SK-N-SH treated with all-trans-retinoic acid at 6 μM for 48 hours (cell line): Measurements from ENCODE around the gene SLC26A1.

ENCODE experiments used
- ATAC-seq: fragments of 200-7000 bp; cut with Tn5 transposase; 3 replicates; pipeline ENCODE4 v1.9.1; 2020; ENCODE audit warnings: mild to moderate bottlenecking, moderate library complexity
- ARNTL ChIP-seq: fragments of 450-650 bp; formaldehyde crosslinking; IDR thresholded peaks from 2 replicates; pipeline ENCODE4 v1.5.0; 2020; ENCODE audit warnings: low read depth, mild to moderate bottlenecking, moderate library complexity, borderline replicate concordance
- BACH2 ChIP-seq: fragments of 250-450 bp; sonication (Bioruptor Pico); IDR thresholded peaks from 2 replicates; pipeline ENCODE4 v1.9.0; 2021; ENCODE audit warnings: mild to moderate bottlenecking, borderline replicate concordance
- CSDC2 ChIP-seq: fragments of 250-450 bp; sonication (Bioruptor Pico); IDR thresholded peaks from 2 replicates; pipeline ENCODE4 v1.5.0; 2020; ENCODE audit warnings: mild to moderate bottlenecking, moderate library complexity
- ISL1 ChIP-seq: fragments of 250-450 bp; sonication (Bioruptor Pico); IDR thresholded peaks from 2 replicates; pipeline ENCODE4 v2.1.2; 2022; ENCODE audit warnings: mild to moderate bottlenecking, moderate library complexity
- PPARA ChIP-seq: fragments of 250-450 bp; sonication (Bioruptor Pico); IDR thresholded peaks from 2 replicates; pipeline ENCODE4 v1.5.0; 2020; ENCODE audit warnings: mild to moderate bottlenecking, borderline replicate concordance
- RARB ChIP-seq: fragments of 250-450 bp; sonication (Bioruptor Pico); IDR thresholded peaks from 2 replicates; pipeline ENCODE4 v1.8.0; 2021; ENCODE audit warnings: mild to moderate bottlenecking, moderate library complexity
- SNAI2 ChIP-seq: fragments of 250-450 bp; sonication (Bioruptor Pico); IDR thresholded peaks from 2 replicates; pipeline ENCODE4 v1.5.0; 2020; ENCODE audit warnings: mild to moderate bottlenecking, moderate library complexity
- TCF4 ChIP-seq: fragments of 250-450 bp; sonication (Bioruptor Pico); IDR thresholded peaks from 2 replicates; pipeline ENCODE4 v1.8.0; 2021; ENCODE audit warnings: mild to moderate bottlenecking, moderate library complexity, borderline replicate concordance
- TOX ChIP-seq: fragments of 250-450 bp; sonication (Bioruptor Pico); IDR thresholded peaks from 2 replicates; pipeline ENCODE4 v1.8.0; 2021; ENCODE audit warnings: mild to moderate bottlenecking, moderate library complexity, borderline replicate concordance
- ZC3H10 ChIP-seq: fragments of 250-450 bp; sonication (Bioruptor Pico); IDR thresholded peaks from 2 replicates; pipeline ENCODE4 v1.5.1; 2021; ENCODE audit warnings: mild to moderate bottlenecking, moderate library complexity
- ZFP30 ChIP-seq: fragments of 450-650 bp; formaldehyde crosslinking; IDR thresholded peaks from 2 replicates; pipeline ENCODE4 v1.5.0; 2022; ENCODE audit warnings: mild to moderate bottlenecking, moderate library complexity
- ZNF565 ChIP-seq: fragments of 450-650 bp; formaldehyde crosslinking; conservative IDR thresholded peaks from 2 replicates; pipeline ENCODE4 v1.5.0; 2020; ENCODE audit warnings: low read depth, mild to moderate bottlenecking, moderate library complexity
- ZNF70 ChIP-seq: fragments of 450-650 bp; formaldehyde crosslinking; IDR thresholded peaks from 2 replicates; pipeline ENCODE4 v1.5.0; 2020; ENCODE audit warnings: mild to moderate bottlenecking, moderate library complexity
- ZNF8 ChIP-seq: fragments of 450-650 bp; formaldehyde crosslinking; IDR thresholded peaks from 2 replicates; pipeline ENCODE4 v1.5.0; 2020; ENCODE audit warnings: mild to moderate bottlenecking, moderate library complexity
- TF ChIP-seq, protein P1 (sequence below): fragments of 250-450 bp; sonication (Bioruptor Pico); IDR thresholded peaks from 2 replicates; pipeline ENCODE4 v1.5.0; 2020; ENCODE audit warnings: mild to moderate bottlenecking, moderate library complexity
- TF ChIP-seq, protein P2 (sequence below): fragments of 250-450 bp; sonication (Bioruptor Pico); IDR thresholded peaks from 2 replicates; pipeline ENCODE4 v1.5.1; 2021; ENCODE audit warnings: mild to moderate bottlenecking, moderate library complexity
- TF ChIP-seq, protein P3 (sequence below): fragments of 250-450 bp; sonication (Bioruptor Pico); IDR thresholded peaks from 2 replicates; pipeline ENCODE4 v1.8.0; 2020; ENCODE audit warnings: mild to moderate bottlenecking, moderate library complexity, borderline replicate concordance
- TF ChIP-seq, protein P4 (sequence below): fragments of 250-450 bp; sonication (Bioruptor Pico); IDR thresholded peaks from 2 replicates; pipeline ENCODE4 v1.8.0; 2021; ENCODE audit warnings: low read depth, mild to moderate bottlenecking, moderate library complexity, borderline replicate concordance
- TF ChIP-seq, protein P5 (sequence below): fragments of 250-450 bp; sonication (Bioruptor Pico); IDR thresholded peaks from 2 replicates; pipeline ENCODE4 v1.5.1; 2020; ENCODE audit warnings: low read depth, mild to moderate bottlenecking, moderate library complexity

Gene SLC26A1

DNA sequence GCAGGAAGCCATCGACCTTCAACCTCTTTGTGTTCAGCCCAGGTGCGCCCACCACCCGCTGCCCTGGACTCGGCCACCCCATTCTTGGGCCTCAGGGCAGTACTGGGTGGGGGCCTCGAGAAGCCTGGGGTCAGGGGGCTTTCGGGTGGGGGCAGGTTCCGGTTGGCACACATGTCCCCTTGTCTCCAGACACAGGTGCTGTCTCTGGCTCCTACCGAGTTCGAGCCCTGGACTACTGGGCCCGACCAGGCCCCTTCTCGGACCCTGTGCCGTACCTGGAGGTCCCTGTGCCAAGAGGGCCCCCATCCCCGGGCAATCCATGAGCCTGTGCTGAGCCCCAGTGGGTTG, 10.8 kb upstream of the SLC26A1 start (continued):
- TF ChIP-seq, protein P1, sequence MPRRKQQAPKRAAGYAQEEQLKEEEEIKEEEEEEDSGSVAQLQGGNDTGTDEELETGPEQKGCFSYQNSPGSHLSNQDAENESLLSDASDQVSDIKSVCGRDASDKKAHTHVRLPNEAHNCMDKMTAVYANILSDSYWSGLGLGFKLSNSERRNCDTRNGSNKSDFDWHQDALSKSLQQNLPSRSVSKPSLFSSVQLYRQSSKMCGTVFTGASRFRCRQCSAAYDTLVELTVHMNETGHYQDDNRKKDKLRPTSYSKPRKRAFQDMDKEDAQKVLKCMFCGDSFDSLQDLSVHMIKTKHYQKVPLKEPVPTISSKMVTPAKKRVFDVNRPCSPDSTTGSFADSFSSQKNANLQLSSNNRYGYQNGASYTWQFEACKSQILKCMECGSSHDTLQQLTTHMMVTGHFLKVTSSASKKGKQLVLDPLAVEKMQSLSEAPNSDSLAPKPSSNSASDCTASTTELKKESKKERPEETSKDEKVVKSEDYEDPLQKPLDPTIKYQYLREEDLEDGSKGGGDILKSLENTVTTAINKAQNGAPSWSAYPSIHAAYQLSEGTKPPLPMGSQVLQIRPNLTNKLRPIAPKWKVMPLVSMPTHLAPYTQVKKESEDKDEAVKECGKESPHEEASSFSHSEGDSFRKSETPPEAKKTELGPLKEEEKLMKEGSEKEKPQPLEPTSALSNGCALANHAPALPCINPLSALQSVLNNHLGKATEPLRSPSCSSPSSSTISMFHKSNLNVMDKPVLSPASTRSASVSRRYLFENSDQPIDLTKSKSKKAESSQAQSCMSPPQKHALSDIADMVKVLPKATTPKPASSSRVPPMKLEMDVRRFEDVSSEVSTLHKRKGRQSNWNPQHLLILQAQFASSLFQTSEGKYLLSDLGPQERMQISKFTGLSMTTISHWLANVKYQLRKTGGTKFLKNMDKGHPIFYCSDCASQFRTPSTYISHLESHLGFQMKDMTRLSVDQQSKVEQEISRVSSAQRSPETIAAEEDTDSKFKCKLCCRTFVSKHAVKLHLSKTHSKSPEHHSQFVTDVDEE (CRISPR knock-in tag), result no peak
- no peak for TF ChIP-seq ZFP30 (CRISPR knock-in tag)
- no peak for TF ChIP-seq PPARA (CRISPR knock-in tag)

DNA sequence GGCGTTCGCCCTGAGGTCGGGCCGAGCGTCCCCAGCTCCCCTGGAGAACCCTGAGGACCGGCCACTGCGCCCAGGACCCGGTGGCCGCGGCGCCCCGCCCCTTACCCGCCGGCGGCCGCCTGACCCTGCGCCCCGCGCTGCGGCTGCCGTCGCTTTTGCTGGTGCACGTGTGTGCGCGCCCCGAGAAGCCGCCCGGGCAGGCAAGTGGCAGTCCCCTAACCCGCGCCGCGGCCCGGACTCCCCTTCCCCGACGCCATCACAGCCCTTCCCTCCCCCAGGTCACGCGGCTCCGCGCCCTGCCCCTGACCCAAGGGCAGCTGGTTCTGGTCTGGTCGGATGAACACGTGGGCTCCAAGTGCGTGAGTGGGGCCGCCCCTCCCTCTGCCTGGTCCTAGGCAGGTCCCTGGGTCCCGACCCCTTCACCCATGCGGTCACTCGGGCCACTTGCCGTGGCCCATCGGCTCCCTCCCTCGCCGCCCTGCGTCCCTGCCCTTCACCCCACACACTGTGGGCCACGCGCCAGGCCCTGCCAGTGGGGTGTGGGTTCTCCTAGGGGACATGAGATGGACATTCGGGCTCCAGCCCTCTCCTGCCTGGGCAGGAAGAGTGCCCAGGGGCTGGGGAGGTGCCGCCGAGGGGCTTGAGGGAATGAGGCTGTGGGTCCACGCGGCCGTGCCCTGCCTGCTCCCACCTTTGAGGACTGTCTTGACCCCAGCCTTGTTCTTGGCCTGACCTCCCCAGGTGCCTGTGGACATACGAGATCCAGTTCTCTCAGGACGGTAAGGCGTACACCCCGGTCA, 10.3 kb upstream of the SLC26A1 start:
- no peak for ATAC-seq
- no peak for TF ChIP-seq BACH2 (CRISPR knock-in tag)
- TF ChIP-seq, all 23 proteins: peak for 0

DNA sequence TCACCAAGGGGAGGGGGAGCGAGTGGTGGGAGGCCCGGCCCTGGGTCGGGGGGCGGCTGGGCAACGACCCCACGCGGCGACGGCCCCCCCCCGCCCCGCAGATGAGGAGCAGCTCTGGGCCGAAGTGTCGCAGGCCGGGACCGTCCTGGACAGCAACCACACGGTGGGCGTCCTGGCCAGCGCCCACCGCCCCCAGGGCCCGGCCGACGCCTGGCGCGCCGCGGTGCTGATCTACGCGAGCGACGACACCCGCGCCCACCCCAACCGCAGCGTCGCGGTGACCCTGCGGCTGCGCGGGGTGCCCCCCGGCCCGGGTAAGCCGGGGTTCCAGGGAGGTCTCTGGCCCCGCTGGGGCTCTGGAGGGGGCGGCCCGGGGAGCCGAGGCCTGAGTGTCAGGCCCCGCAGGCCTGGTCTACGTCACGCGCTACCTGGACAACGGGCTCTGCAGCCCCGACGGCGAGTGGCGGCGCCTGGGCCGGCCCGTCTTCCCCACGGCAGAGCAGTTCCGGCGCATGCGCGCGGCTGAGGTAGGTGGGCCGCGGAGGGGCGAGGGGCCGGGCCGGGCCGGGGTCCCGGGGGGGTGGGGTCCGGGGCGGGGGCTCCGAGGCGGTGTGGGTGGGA, 9.5 kb upstream of the SLC26A1 start:
- no peak for TF ChIP-seq ZC3H10 (CRISPR knock-in tag)
- TF ChIP-seq PPARA (CRISPR knock-in tag), result no peak
- ATAC-seq, result no peak

DNA sequence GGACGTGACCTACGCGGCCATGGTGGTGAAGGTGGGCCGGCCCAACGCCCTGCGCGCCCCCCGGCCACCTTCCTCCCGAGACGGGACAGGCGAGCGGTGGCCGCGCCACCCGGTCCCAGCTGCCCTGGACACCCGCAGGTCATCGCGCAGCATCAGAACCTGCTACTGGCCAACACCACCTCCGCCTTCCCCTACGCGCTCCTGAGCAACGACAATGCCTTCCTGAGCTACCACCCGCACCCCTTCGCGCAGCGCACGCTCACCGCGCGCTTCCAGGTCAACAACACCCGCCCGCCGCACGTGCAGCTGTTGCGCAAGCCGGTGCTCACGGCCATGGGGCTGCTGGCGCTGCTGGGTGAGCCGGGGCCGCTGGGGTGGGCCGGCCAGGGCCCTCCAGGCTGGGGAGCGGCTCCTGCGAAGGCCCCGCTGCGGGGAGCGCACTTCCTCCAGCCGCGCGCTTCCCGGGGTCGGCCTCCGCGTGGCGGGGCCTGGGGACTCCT, 9.0 kb upstream of the SLC26A1 start:
- ATAC-seq, result no peak; the same call in 2 of the 3 replicates
- TF ChIP-seq ISL1 (CRISPR knock-in tag) (no peak), CSDC2 (CRISPR knock-in tag) (no peak), ZC3H10 (CRISPR knock-in tag) (no peak), TOX (CRISPR knock-in tag) (no peak), BACH2 (CRISPR knock-in tag) (no peak), ZNF565 (CRISPR knock-in tag) (no peak), ZNF8 (CRISPR knock-in tag) (no peak), ZNF70 (CRISPR knock-in tag) (no peak), ARNTL (no peak)
- TF ChIP-seq, protein P2, sequence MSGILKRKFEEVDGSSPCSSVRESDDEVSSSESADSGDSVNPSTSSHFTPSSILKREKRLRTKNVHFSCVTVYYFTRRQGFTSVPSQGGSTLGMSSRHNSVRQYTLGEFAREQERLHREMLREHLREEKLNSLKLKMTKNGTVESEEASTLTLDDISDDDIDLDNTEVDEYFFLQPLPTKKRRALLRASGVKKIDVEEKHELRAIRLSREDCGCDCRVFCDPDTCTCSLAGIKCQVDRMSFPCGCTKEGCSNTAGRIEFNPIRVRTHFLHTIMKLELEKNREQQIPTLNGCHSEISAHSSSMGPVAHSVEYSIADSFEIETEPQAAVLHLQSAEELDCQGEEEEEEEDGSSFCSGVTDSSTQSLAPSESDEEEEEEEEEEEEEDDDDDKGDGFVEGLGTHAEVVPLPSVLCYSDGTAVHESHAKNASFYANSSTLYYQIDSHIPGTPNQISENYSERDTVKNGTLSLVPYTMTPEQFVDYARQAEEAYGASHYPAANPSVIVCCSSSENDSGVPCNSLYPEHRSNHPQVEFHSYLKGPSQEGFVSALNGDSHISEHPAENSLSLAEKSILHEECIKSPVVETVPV (CRISPR knock-in tag), result no peak
- TF ChIP-seq, protein P3, sequence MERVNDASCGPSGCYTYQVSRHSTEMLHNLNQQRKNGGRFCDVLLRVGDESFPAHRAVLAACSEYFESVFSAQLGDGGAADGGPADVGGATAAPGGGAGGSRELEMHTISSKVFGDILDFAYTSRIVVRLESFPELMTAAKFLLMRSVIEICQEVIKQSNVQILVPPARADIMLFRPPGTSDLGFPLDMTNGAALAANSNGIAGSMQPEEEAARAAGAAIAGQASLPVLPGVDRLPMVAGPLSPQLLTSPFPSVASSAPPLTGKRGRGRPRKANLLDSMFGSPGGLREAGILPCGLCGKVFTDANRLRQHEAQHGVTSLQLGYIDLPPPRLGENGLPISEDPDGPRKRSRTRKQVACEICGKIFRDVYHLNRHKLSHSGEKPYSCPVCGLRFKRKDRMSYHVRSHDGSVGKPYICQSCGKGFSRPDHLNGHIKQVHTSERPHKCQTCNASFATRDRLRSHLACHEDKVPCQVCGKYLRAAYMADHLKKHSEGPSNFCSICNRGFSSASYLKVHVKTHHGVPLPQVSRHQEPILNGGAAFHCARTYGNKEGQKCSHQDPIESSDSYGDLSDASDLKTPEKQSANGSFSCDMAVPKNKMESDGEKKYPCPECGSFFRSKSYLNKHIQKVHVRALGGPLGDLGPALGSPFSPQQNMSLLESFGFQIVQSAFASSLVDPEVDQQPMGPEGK (CRISPR knock-in tag), result no peak

DNA sequence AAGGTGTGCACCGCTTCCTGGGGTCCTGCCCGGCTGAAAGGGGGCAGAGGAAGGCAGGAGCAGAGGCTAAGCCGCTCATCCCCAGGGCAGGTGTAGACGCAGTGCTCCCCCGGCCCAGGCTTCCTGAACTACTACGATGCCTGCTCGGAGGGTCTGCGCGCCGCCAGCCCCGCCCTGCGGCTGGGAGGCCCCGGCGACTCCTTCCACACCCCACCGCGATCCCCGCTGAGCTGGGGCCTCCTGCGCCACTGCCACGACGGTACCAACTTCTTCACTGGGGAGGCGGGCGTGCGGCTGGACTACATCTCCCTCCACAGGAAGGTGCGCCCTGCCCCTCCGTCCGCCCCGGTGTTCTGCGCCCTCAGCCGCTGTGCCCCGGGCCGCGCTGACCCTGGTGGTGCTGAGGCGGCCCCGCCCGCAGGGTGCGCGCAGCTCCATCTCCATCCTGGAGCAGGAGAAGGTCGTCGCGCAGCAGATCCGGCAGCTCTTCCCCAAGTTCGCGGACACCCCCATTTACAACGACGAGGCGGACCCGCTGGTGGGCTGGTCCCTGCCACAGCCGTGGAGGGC, 8.4 kb upstream of the SLC26A1 start:
- TF ChIP-seq ZNF565 (CRISPR knock-in tag) (no peak), TCF4 (no peak), BACH2 (CRISPR knock-in tag) (no peak), SNAI2 (CRISPR knock-in tag) (no peak), ZFP30 (CRISPR knock-in tag) (no peak), ZNF70 (CRISPR knock-in tag) (no peak), RARB (CRISPR knock-in tag) (no peak), ARNTL (no peak)
- TF ChIP-seq, protein P4, sequence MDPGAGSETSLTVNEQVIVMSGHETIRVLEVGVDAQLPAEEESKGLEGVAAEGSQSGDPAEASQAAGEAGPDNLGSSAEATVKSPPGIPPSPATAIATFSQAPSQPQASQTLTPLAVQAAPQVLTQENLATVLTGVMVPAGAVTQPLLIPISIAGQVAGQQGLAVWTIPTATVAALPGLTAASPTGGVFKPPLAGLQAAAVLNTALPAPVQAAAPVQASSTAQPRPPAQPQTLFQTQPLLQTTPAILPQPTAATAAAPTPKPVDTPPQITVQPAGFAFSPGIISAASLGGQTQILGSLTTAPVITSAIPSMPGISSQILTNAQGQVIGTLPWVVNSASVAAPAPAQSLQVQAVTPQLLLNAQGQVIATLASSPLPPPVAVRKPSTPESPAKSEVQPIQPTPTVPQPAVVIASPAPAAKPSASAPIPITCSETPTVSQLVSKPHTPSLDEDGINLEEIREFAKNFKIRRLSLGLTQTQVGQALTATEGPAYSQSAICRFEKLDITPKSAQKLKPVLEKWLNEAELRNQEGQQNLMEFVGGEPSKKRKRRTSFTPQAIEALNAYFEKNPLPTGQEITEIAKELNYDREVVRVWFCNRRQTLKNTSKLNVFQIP (CRISPR knock-in tag), result no peak
- TF ChIP-seq, protein P5, sequence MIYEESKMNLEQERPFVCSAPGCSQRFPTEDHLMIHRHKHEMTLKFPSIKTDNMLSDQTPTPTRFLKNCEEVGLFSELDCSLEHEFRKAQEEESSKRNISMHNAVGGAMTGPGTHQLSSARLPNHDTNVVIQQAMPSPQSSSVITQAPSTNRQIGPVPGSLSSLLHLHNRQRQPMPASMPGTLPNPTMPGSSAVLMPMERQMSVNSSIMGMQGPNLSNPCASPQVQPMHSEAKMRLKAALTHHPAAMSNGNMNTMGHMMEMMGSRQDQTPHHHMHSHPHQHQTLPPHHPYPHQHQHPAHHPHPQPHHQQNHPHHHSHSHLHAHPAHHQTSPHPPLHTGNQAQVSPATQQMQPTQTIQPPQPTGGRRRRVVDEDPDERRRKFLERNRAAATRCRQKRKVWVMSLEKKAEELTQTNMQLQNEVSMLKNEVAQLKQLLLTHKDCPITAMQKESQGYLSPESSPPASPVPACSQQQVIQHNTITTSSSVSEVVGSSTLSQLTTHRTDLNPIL (CRISPR knock-in tag), result no peak
- TF ChIP-seq, all 23 proteins: peak for 0
- no peak for ATAC-seq
